Neural progenitor cell (in vitro differentiated cells): ENCODE data around the gene ASTN2. TPM values are rescaled to one million over a fixed set of nuclear protein-coding genes. Genes with fewer than 3 reads are reported as not detected.

Source experiments
- DNase-seq: peaks from one replicate; pipeline ENCODE4 v3.0.0-alpha.2; 2016; ENCODE audit warnings: low spot score
- H2AFZ ChIP-seq: fragments of 200-600 bp; sonication (generic); replicated peaks from 2 replicates; pipeline ENCODE4 v1.6.1; 2016; ENCODE audit warnings: antibody characterized with exemption
- H3F3A ChIP-seq: fragments of 200-600 bp; sonication (generic); 2 replicates; pipeline ENCODE4 v1.6.1; 2016; ENCODE audit warnings: antibody characterized with exemption, low read depth
- H3K27ac ChIP-seq: fragments of 200-600 bp; sonication (generic); 2 replicates; pipeline ENCODE4 v1.5.1; 2016; ENCODE audit warnings: mild to moderate bottlenecking
- H3K27me3 ChIP-seq: fragments of 200-600 bp; sonication (generic); 2 replicates; pipeline ENCODE4 v1.6.1; 2016; ENCODE audit warnings: mild to moderate bottlenecking, moderate library complexity
- H3K36me3 ChIP-seq: fragments of 200-600 bp; sonication (generic); 2 replicates; pipeline ENCODE4 v1.5.1; 2016
- H3K4me1 ChIP-seq: fragments of 200-600 bp; sonication (generic); 2 replicates; pipeline ENCODE4 v1.6.1; 2016; ENCODE audit warnings: mixed run types
- H3K4me2 ChIP-seq: fragments of 200-600 bp; sonication (generic); 2 replicates; pipeline ENCODE4 v1.6.1; 2016
- H3K4me3 ChIP-seq: fragments of 200-600 bp; sonication (generic); 2 replicates; pipeline ENCODE4 v1.5.1; 2016
- H3K79me2 ChIP-seq: fragments of 200-600 bp; sonication (generic); 2 replicates; pipeline ENCODE4 v1.6.1; 2016; ENCODE audit warnings: low read depth
- H3K9ac ChIP-seq: fragments of 200-600 bp; sonication (generic); 2 replicates; pipeline ENCODE4 v1.6.1; 2016
- H3K9me3 ChIP-seq: fragments of 200-600 bp; sonication (generic); 2 replicates; pipeline ENCODE4 v1.5.1; 2016; ENCODE audit warnings: low read depth
- H4K20me1 ChIP-seq: fragments of 200-600 bp; sonication (generic); 2 replicates; pipeline ENCODE4 v1.6.1; 2016; ENCODE audit warnings: low read depth
- H3K27ac Mint-ChIP-seq: 3 replicates; pipeline ENCODE4 v1.8.0; 2021; ENCODE audit warnings: mixed read lengths
- H3K27me3 Mint-ChIP-seq: 2 replicates; pipeline ENCODE4 v1.8.0; 2022; ENCODE audit warnings: low read depth, mild to moderate bottlenecking, inconsistent platforms, moderate library complexity, mixed read lengths; ENCODE audit not compliant: insufficient read depth
- H3K36me3 Mint-ChIP-seq: 3 replicates; pipeline ENCODE4 v1.8.0; 2021; ENCODE audit warnings: mixed read lengths
- H3K4me1 Mint-ChIP-seq: 3 replicates; pipeline ENCODE4 v1.8.0; 2021; ENCODE audit warnings: mixed read lengths
- H3K4me3 Mint-ChIP-seq: 3 replicates; pipeline ENCODE4 v1.8.0; 2021; ENCODE audit warnings: mild to moderate bottlenecking, moderate library complexity, mixed read lengths
- H3K9me3 Mint-ChIP-seq: 3 replicates; pipeline ENCODE4 v1.8.0; 2020; ENCODE audit warnings: mixed read lengths
- CTCF ChIP-seq: fragments of 200-600 bp; sonication (generic); IDR thresholded peaks from 2 replicates; pipeline ENCODE4 v1.5.1; 2017; ENCODE audit warnings: antibody characterized with exemption, mild to moderate bottlenecking
- EZH2 ChIP-seq: fragments of 200-600 bp; sonication (generic); IDR thresholded peaks from 2 replicates; pipeline ENCODE4 v1.6.1; 2017; ENCODE audit warnings: antibody characterized with exemption, mild to moderate bottlenecking, moderate library complexity
- EZH2phosphoT487 ChIP-seq: fragments of 200-600 bp; sonication (generic); IDR thresholded peaks from 2 replicates; pipeline ENCODE4 v1.6.1; 2017; ENCODE audit warnings: antibody characterized with exemption
- total RNA-seq: library from RNA; depleted of rRNA; stranded (reverse); fragments of >200 nt; gene quantifications from 2 replicates; pipeline ENCODE4 v1.2.3, GENCODE V29; 2015; ENCODE audit warnings: low replicate concordance

ASTN2 gene
- total RNA-seq, 1 donor from 2014 or later = 8.0 TPM

- no peak overlapping the region for H3K27ac Mint-ChIP-seq
- no peak for DNase-seq
- Histone ChIP-seq H2AFZ (no peak overlapping the region), H3K9ac (no peak overlapping the region), H3K4me1 (no peaks in the 10 kb centered on the region), H3K27me3 (no peaks in the 10 kb centered on the region), H3K9me3 (no peaks in the 10 kb centered on the region), H3F3A (peaks cover 4% of the 10 kb centered on the region), H3K4me2 (no peak overlapping the region), H3K79me2 (no peaks in the 10 kb centered on the region), H3K36me3 (no peaks in the 10 kb centered on the region), H4K20me1 (no peaks in the 10 kb centered on the region), H3K4me3 (no peak overlapping the region), H3K27ac (no peak overlapping the region)
- H3K9me3 Mint-ChIP-seq = no peaks in the 10 kb centered on the region
- H3K27me3 Mint-ChIP-seq = no peaks in the 10 kb centered on the region
- TF ChIP-seq EZH2phosphoT487 (no peak), CTCF (no peak)
- no peaks in the 10 kb centered on the region for H3K4me1 Mint-ChIP-seq
- H3K36me3 Mint-ChIP-seq = no peaks in the 10 kb centered on the region
- no peak overlapping the region for H3K4me3 Mint-ChIP-seq
Observed at GRCh38 chr9:116859763-116860162, 555.1 kb downstream of the ASTN2 start.

- TF ChIP-seq EZH2phosphoT487 = no peak
- no peak for TF ChIP-seq CTCF
- no peak for TF ChIP-seq EZH2
- Histone ChIP-seq H3K9ac (no peak overlapping the region), H2AFZ (no peak overlapping the region), H4K20me1 (no peaks in the 10 kb centered on the region), H3K36me3 (no peaks in the 10 kb centered on the region), H3K4me2 (no peak overlapping the region), H3K27ac (no peak overlapping the region), H3K4me3 (no peak overlapping the region), H3K27me3 (no peaks in the 10 kb centered on the region), H3K79me2 (no peaks in the 10 kb centered on the region), H3F3A (peaks cover 4% of the 10 kb centered on the region), H3K9me3 (no peaks in the 10 kb centered on the region), H3K4me1 (no peaks in the 10 kb centered on the region)
- Mint-ChIP-seq H3K36me3 (no peaks in the 10 kb centered on the region), H3K9me3 (no peaks in the 10 kb centered on the region), H3K27me3 (no peaks in the 10 kb centered on the region), H3K4me1 (no peaks in the 10 kb centered on the region), H3K27ac (no peak overlapping the region), H3K4me3 (no peak overlapping the region)
- DNase-seq = no peak
Observed at GRCh38 chr9:116857321-116857720, 557.5 kb downstream of the ASTN2 start.

GRCh38 chr9:116855881-116856662 is 558.8 kb downstream of the ASTN2 start:
- no peaks in the 10 kb centered on the region for H3K36me3 Mint-ChIP-seq
- Histone ChIP-seq H3K4me2 (no peak overlapping the region), H3K9ac (no peak overlapping the region), H3K79me2 (no peaks in the 10 kb centered on the region), H4K20me1 (no peaks in the 10 kb centered on the region), H3F3A (peaks cover 4% of the 10 kb centered on the region), H3K9me3 (no peaks in the 10 kb centered on the region), H3K27me3 (no peaks in the 10 kb centered on the region), H3K4me3 (no peak overlapping the region), H3K4me1 (no peaks in the 10 kb centered on the region), H2AFZ (no peak overlapping the region), H3K27ac (no peak overlapping the region), H3K36me3 (no peaks in the 10 kb centered on the region)
- no peak for DNase-seq
- TF ChIP-seq CTCF = no peak
- TF ChIP-seq EZH2phosphoT487 = no peak
- TF ChIP-seq EZH2 = no peak
- H3K9me3 Mint-ChIP-seq = no peaks in the 10 kb centered on the region
- no peak overlapping the region for H3K27ac Mint-ChIP-seq
- no peaks in the 10 kb centered on the region for H3K27me3 Mint-ChIP-seq
- H3K4me3 Mint-ChIP-seq = no peak overlapping the region
- no peaks in the 10 kb centered on the region for H3K4me1 Mint-ChIP-seq
